ENCODE measurements around the gene PDGFC.

Gene PDGFC

DNA sequence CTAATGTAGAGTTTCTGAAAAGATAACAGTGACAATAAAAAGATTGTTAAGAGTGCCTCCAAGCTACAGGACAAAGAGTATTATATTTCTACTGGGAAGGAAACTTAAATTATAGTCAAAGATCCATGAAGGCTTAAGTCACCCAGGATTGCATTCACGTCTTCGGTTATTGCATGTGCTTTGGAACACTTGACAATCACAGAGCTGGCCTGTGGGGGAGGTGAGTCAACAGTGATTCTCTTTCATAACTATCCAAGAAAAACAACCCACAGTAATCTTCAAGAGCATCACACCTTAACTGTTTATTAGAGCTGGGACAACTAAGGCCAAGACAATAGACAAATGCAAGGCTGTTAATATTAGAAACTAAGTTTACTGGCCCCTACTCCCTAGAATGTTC is 40.3 kb downstream of the PDGFC start:
- no peak for TF ChIP-seq GATA3 (IDR thresholded peaks at IDR 0.05; ENCODE audit: low read depth, low read length)
- no peak for TF ChIP-seq GATA2 (IDR thresholded peaks at IDR 0.05; ENCODE audit: low read depth, low read length)

DNA sequence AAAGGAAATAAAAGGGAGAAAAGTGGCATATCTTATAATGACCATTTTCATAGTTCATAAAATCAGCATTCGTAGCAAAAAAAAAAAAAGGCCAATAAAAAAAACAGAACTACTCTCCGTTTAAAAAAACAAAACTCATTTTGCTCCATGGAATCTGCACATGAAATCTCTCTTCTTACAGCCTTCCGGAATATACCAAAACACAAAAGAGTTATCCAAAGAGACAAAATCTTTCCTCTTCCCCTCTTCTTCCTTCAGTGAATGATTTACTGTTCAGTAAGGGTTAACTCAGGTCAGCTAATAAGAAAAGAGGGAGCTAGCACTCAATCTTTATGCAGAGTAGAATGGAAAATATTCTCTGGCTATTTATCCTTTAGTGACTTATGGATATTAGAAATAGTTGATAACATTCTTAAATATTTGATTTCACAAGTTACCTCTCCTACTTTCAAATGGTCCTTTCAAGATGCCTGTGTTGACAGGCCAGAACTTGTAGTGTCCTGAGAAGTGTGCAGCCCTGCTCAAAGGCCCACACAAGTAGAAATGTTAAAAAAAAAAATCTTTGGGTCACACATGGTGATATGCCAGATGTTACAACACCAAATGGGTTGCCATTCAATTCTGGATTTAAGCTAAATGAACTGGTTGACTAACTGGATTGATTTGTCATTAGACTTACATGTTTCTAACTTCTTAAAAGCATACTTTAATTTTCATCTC is 42.1 kb downstream of the PDGFC start:
- TF ChIP-seq GATA3 (IDR thresholded peaks at IDR 0.05; ENCODE audit: low read depth, low read length) (no peak), GATA2 (IDR thresholded peaks at IDR 0.05; ENCODE audit: low read depth, low read length) (no peak)

GRCh38 chr4:156924774-156925315 is 46.8 kb downstream of the PDGFC start:
- no peak for TF ChIP-seq GATA3 (IDR thresholded peaks at IDR 0.05; ENCODE audit: low read depth, low read length)
- TF ChIP-seq GATA2 (IDR thresholded peaks at IDR 0.05; ENCODE audit: low read depth, low read length), result no peak

DNA sequence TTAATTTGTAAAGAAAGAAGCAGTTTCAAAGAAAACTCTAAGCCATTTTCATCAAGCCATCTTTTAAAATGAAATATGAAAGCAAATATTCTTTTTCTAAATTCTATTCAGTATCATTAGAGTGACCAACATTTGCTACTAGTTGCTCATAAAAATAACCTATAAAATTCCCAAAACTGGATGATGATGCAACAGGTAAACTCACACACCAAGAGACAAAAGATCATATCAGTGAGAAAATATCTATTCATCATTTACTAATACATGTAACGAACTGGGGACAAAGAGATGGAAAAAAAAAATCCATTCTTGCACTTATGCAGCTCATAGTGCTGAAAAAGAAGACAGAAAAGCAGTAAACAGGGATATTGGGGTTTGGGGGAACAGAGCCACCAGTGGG is 48.1 kb downstream of the PDGFC start:
- TF ChIP-seq GATA2 (IDR thresholded peaks at IDR 0.05; ENCODE audit: low read depth, low read length) (no peak), GATA3 (IDR thresholded peaks at IDR 0.05; ENCODE audit: low read depth, low read length) (no peak)

DNA sequence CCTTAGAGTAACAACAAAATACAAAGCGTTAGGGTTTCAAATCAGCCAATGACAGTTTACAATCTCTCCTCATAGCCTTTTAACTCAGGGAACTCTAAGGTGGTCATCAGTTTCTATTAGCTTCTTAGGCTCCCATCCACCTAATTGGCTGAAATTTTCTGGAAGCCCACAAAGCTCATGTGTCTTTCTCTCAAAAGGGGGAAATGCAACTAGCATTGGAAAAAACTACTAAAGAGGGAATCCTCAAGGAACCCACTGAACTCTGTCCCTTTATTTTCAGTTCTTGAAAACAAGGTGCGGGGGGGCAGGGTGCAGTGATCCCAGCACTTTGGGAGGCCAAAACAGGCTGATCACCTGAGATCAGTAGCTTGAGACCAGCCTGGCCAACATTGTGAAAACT is 56.4 kb downstream of the PDGFC start:
- no peak for TF ChIP-seq GATA2 (IDR thresholded peaks at IDR 0.05; ENCODE audit: low read depth, low read length)
- no peak for TF ChIP-seq GATA3 (IDR thresholded peaks at IDR 0.05; ENCODE audit: low read depth, low read length)

GRCh38 chr4:156913234-156913633 is 58.4 kb downstream of the PDGFC start:
- no peak for TF ChIP-seq GATA3 (IDR thresholded peaks at IDR 0.05; ENCODE audit: low read depth, low read length)
- no peak for TF ChIP-seq GATA2 (IDR thresholded peaks at IDR 0.05; ENCODE audit: low read depth, low read length)

- TF ChIP-seq GATA3 (IDR thresholded peaks at IDR 0.05; ENCODE audit: low read depth, low read length), result no peak
- TF ChIP-seq GATA2 (IDR thresholded peaks at IDR 0.05; ENCODE audit: low read depth, low read length), result no peak
These were observed 62.6 kb downstream of the PDGFC start for GRCh38 chr4:156909010-156909409.

GRCh38 chr4:156906325-156906724 is 65.3 kb downstream of the PDGFC start:
- no peak for TF ChIP-seq GATA2 (IDR thresholded peaks at IDR 0.05; ENCODE audit: low read depth, low read length)
- no peak for TF ChIP-seq GATA3 (IDR thresholded peaks at IDR 0.05; ENCODE audit: low read depth, low read length)

- TF ChIP-seq GATA3 (IDR thresholded peaks at IDR 0.05; ENCODE audit: low read depth, low read length) (no peak), GATA2 (IDR thresholded peaks at IDR 0.05; ENCODE audit: low read depth, low read length) (no peak)
These were observed 69.7 kb downstream of the PDGFC start for GRCh38 chr4:156901871-156902270.

- TF ChIP-seq GATA2 (IDR thresholded peaks at IDR 0.05; ENCODE audit: low read depth, low read length) (no peak), GATA3 (IDR thresholded peaks at IDR 0.05; ENCODE audit: low read depth, low read length) (no peak)
These were observed 73.1 kb downstream of the PDGFC start for GRCh38 chr4:156898373-156899117.

- no peak for TF ChIP-seq GATA3 (IDR thresholded peaks at IDR 0.05; ENCODE audit: low read depth, low read length)
These were observed 75.1 kb downstream of the PDGFC start for GRCh38 chr4:156896527-156896926.

- no peak for TF ChIP-seq GATA2 (IDR thresholded peaks at IDR 0.05; ENCODE audit: low read depth, low read length)
- TF ChIP-seq GATA3 (IDR thresholded peaks at IDR 0.05; ENCODE audit: low read depth, low read length), result no peak
These were observed 77.4 kb downstream of the PDGFC start for GRCh38 chr4:156894234-156894633.

DNA sequence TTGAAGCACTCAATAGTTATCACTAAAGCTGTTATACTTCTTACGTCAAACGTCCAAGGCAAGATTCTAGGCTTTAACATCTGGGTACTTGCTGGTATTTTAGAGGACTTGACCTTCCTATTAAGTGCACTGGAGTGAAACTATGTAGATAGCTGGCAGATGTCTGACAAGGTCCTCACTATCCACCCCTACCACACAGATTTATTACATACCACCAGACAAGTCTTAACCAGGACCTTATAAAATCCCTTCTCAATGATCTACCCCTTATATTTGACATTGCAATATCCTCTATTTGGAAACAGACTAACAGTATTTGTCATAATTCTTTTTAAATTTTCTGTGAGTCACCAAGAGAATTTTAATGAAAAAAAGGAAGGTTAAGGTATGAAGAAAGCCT is 78.8 kb downstream of the PDGFC start:
- TF ChIP-seq GATA3 (IDR thresholded peaks at IDR 0.05; ENCODE audit: low read depth, low read length), result no peak
- no peak for TF ChIP-seq GATA2 (IDR thresholded peaks at IDR 0.05; ENCODE audit: low read depth, low read length)

DNA sequence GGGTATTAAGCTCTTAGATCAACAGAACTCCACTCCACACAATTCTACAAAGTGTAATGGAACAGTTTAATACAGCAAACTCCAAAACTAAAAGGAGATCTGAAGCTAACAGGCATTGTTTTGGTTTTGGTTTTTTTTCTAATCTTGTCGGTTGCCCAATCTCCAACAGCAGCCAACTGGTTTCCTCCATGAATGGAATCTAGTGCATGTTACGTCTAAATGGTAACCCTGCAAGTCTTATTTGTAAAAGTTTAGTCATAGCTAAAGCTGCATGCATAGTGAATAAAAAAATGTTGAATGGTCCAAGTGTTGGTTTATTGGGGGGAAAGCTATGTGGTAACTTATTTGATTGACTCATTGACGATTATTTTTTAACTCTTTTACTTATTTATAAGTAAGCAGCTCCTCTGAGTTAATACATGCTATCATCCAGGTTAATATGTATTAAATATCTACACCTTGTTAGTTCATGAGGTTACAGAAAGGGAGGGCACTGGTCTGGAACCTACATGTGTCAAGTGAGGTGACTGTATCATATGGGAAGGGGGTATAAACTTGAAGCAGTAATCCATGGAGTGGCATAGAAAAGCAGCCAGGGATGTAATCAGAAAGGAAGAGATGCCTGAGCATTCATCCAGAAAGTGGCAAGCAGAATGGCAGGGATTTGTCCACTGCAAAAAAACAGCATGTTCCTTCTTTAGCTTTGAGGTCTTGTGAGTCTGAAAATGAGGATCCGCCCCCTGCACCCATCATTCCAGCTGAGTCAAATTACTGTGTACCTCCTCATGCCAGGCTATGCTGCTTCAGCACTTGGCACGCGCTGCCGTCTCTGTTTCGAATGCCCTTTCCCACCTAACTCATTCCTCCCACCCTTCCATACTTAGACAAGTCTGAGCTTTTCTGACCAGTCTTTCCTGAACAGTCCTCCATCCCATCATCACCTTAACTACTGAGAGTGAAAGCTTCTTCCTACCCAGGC is 81.7 kb downstream of the PDGFC start:
- TF ChIP-seq GATA3 (IDR thresholded peaks at IDR 0.05; ENCODE audit: low read depth, low read length), result no peak
- no peak for TF ChIP-seq GATA2 (IDR thresholded peaks at IDR 0.05; ENCODE audit: low read depth, low read length)
